Measurements from ENCODE around the gene ZNF701.
"Not testable (repeated sequence)": the region's sequence is repeated elsewhere in the genome, so short reads cannot be mapped to it uniquely, and the experiment has no call there.

ZNF701 gene

GRCh38 chr19:52542984-52543664, 27.0 kb upstream of the ZNF701 start:
- peak overlapping the region; percentile 13 to 32 for H3K4me3 Mint-ChIP-seq
- H3K9me3 Mint-ChIP-seq, result peaks cover 5 to 21% of the 10 kb centered on the region in 2 donors
- peaks cover 26% of the 10 kb centered on the region for H3K4me1 Mint-ChIP-seq
- ATAC-seq, result peak; percentile 100
- no peaks in the 10 kb centered on the region for H3K27me3 Mint-ChIP-seq
- peak; percentile 47 to 67 for DNase-seq
- peak overlapping the region; percentile 35 to 73 for H3K27ac Mint-ChIP-seq

- no peak overlapping the region for H3K4me3 Mint-ChIP-seq
- H3K4me1 Mint-ChIP-seq, result no peaks in the 10 kb centered on the region
- no peak for DNase-seq
- ATAC-seq, result no peak
- H3K9me3 Mint-ChIP-seq, result peaks cover 35 to 47% of the 10 kb centered on the region in 2 donors
- no peaks in the 10 kb centered on the region for H3K27me3 Mint-ChIP-seq
- peak overlapping the region in 1 of 2 donors; percentile 27 for H3K27ac Mint-ChIP-seq
Observed at GRCh38 chr19:52554216-52554971, 15.7 kb upstream of the ZNF701 start.

- Mint-ChIP-seq H3K4me1 (no peaks in the 10 kb centered on the region), H3K9me3 (peaks cover 39 to 61% of the 10 kb centered on the region in 2 donors), H3K27ac (peak overlapping the region in 1 of 2 donors; percentile 59), H3K4me3 (no peak overlapping the region), H3K27me3 (no peaks in the 10 kb centered on the region)
- ATAC-seq, result no peak
- DNase-seq, result no peak
Observed at GRCh38 chr19:52557231-52557995, 12.7 kb upstream of the ZNF701 start.

GRCh38 chr19:52558732-52559445, 11.2 kb upstream of the ZNF701 start:
- H3K27me3 Mint-ChIP-seq, H3K27ac Mint-ChIP-seq, H3K4me1 Mint-ChIP-seq, ATAC-seq, DNase-seq, H3K4me3 Mint-ChIP-seq: not testable (repeated sequence)
- peaks cover 33 to 65% of the 10 kb centered on the region in 2 donors for H3K9me3 Mint-ChIP-seq

GRCh38 chr19:52561611-52562010, 8.5 kb upstream of the ZNF701 start:
- not testable (repeated sequence) for ATAC-seq, H3K4me1 Mint-ChIP-seq, DNase-seq, H3K27ac Mint-ChIP-seq, H3K4me3 Mint-ChIP-seq, H3K27me3 Mint-ChIP-seq
- H3K9me3 Mint-ChIP-seq, result peaks cover 22 to 57% of the 10 kb centered on the region in 2 donors

- H3K27me3 Mint-ChIP-seq, result no peaks in the 10 kb centered on the region
- no peak for DNase-seq
- no peak overlapping the region for H3K4me3 Mint-ChIP-seq
- H3K27ac Mint-ChIP-seq, result no peak overlapping the region
- H3K4me1 Mint-ChIP-seq, result peaks cover 19% of the 10 kb centered on the region
- H3K9me3 Mint-ChIP-seq, result peaks cover 13 to 38% of the 10 kb centered on the region in 2 donors
- ATAC-seq, result no peak
Observed at GRCh38 chr19:52566121-52566520, 4.0 kb upstream of the ZNF701 start.

GRCh38 chr19:52566588-52566987, 3.5 kb upstream of the ZNF701 start:
- H3K4me1 Mint-ChIP-seq, result peaks cover 23% of the 10 kb centered on the region
- peaks cover 17 to 38% of the 10 kb centered on the region in 2 donors for H3K9me3 Mint-ChIP-seq
- no peaks in the 10 kb centered on the region for H3K27me3 Mint-ChIP-seq
- no peak overlapping the region for H3K27ac Mint-ChIP-seq
- no peak for DNase-seq
- ATAC-seq, result no peak
- H3K4me3 Mint-ChIP-seq, result no peak overlapping the region

GRCh38 chr19:52567921-52568320, 2.2 kb upstream of the ZNF701 start:
- Mint-ChIP-seq H3K9me3 (peaks cover 26 to 39% of the 10 kb centered on the region in 2 donors), H3K27ac (no peak overlapping the region), H3K4me1 (peaks cover 33% of the 10 kb centered on the region), H3K4me3 (no peak overlapping the region), H3K27me3 (no peaks in the 10 kb centered on the region)
- no peak for DNase-seq
- no peak for ATAC-seq

- Mint-ChIP-seq H3K4me3 (peak overlapping the region; percentile 91 to 98), H3K4me1 (peaks cover 41% of the 10 kb centered on the region), H3K9me3 (peaks cover 27 to 40% of the 10 kb centered on the region in 2 donors)
- not testable (repeated sequence) for H3K27ac Mint-ChIP-seq, DNase-seq, H3K27me3 Mint-ChIP-seq
- ATAC-seq, result peak; percentile 41
Observed at GRCh38 chr19:52569638-52569999, 468 bp upstream of the ZNF701 start.

- no peak for ATAC-seq
- H3K9me3 Mint-ChIP-seq, result peaks cover 29 to 45% of the 10 kb centered on the region in 2 donors
Observed at GRCh38 chr19:52584736-52585440, 14.8 kb downstream of the ZNF701 start.

GRCh38 chr19:52585604-52586003, 15.5 kb downstream of the ZNF701 start:
- no peak overlapping the region for H3K27ac Mint-ChIP-seq
- ATAC-seq (no peak), DNase-seq (no peak)
- H3K4me3 Mint-ChIP-seq, result no peak overlapping the region
- H3K4me1 Mint-ChIP-seq, result no peaks in the 10 kb centered on the region
- H3K27me3 Mint-ChIP-seq, result no peaks in the 10 kb centered on the region
- peaks cover 32 to 49% of the 10 kb centered on the region in 2 donors for H3K9me3 Mint-ChIP-seq

More at GRCh38 chr19:52584736-52585440, 14.8 kb downstream of the ZNF701 start:
- H3K27ac Mint-ChIP-seq, result no peak overlapping the region
- H3K4me3 Mint-ChIP-seq, result no peak overlapping the region
- no peaks in the 10 kb centered on the region for H3K27me3 Mint-ChIP-seq
- no peaks in the 10 kb centered on the region for H3K4me1 Mint-ChIP-seq
- DNase-seq, result no peak

- DNase-seq, result no peak
- Mint-ChIP-seq H3K9me3 (peaks cover 17 to 27% of the 10 kb centered on the region in 2 donors), H3K27me3 (no peaks in the 10 kb centered on the region), H3K4me3 (no peak overlapping the region), H3K4me1 (no peaks in the 10 kb centered on the region), H3K27ac (no peak overlapping the region)
- ATAC-seq, result no peak
Observed at GRCh38 chr19:52590728-52591127, 20.6 kb downstream of the ZNF701 start.

- peaks cover 31% of the 10 kb centered on the region in 2 donors for H3K9me3 Mint-ChIP-seq
- peak in 1 of 2 donors; percentile 14 for DNase-seq
- no peak for ATAC-seq
- peak overlapping the region in 1 of 2 donors; percentile 19 for H3K27ac Mint-ChIP-seq
- no peak overlapping the region for H3K4me3 Mint-ChIP-seq
- H3K27me3 Mint-ChIP-seq, result no peaks in the 10 kb centered on the region
- no peaks in the 10 kb centered on the region for H3K4me1 Mint-ChIP-seq
Observed at GRCh38 chr19:52592301-52592700, 22.2 kb downstream of the ZNF701 start.

GRCh38 chr19:52593441-52593840, 23.4 kb downstream of the ZNF701 start:
- not testable (repeated sequence) for H3K27me3 Mint-ChIP-seq, DNase-seq

More at GRCh38 chr19:52593441-52593840, 23.4 kb downstream of the ZNF701 start:
- peaks cover 29 to 32% of the 10 kb centered on the region in 2 donors for H3K9me3 Mint-ChIP-seq
- ATAC-seq, H3K27ac Mint-ChIP-seq, H3K4me1 Mint-ChIP-seq, H3K4me3 Mint-ChIP-seq: not testable (repeated sequence)

Data from stimulated activated naive CD8-positive, alpha-beta T cell treated with anti-CD3 and anti-CD28 coated beads, Interleukin-15, amount 100 ng/mL, for 72 hours (primary cell).